ENCODE data around the gene PPFIA1. TPM values are rescaled to one million over a fixed set of nuclear protein-coding genes. Genes with fewer than 3 reads are reported as not detected.
"Not testable (repeated sequence)": the region's sequence is repeated elsewhere in the genome, so short reads cannot be mapped to it uniquely, and the experiment has no call there.

PPFIA1 gene
- total RNA-seq, 1 donor from 2014 or later = 43.8 TPM

- DNase-seq (ENCODE audit: missing footprints) (no peak), ATAC-seq (no peak)
- intact Hi-C loops (cut with DNase I) = no loop called here
Measured at GRCh38 chr11:70371241-70371640, 100.8 kb downstream of the PPFIA1 start.

GRCh38 chr11:70372076-70372475 lies 101.6 kb downstream of the PPFIA1 start:
- ATAC-seq (no peak), DNase-seq (ENCODE audit: missing footprints) (no peak)
- intact Hi-C loops (cut with DNase I) = no loop called here

GRCh38 chr11:70376621-70377020 lies 106.1 kb downstream of the PPFIA1 start:
- intact Hi-C loops (cut with DNase I) = no loop called here
- DNase-seq (ENCODE audit: missing footprints) = no peak
- ATAC-seq = no peak

GRCh38 chr11:70377645-70378044 lies 107.2 kb downstream of the PPFIA1 start:
- intact Hi-C loops (cut with DNase I) = no loop called here
- no peak for ATAC-seq
- DNase-seq (ENCODE audit: missing footprints) = no peak

- intact Hi-C loops (cut with DNase I) = no loop called here
Measured at GRCh38 chr11:70378506-70379134, 108.1 kb downstream of the PPFIA1 start.

GRCh38 chr11:70381350-70381749 lies 110.9 kb downstream of the PPFIA1 start:
- DNase-seq (ENCODE audit: missing footprints) (no peak), ATAC-seq (no peak)
- intact Hi-C loops (cut with DNase I) = no loop called here

More at GRCh38 chr11:70378506-70379134, 108.1 kb downstream of the PPFIA1 start:
- DNase-seq (ENCODE audit: missing footprints) = no peak
- ATAC-seq = no peak

GRCh38 chr11:70381872-70382861 lies 111.7 kb downstream of the PPFIA1 start:
- ATAC-seq (no peak), DNase-seq (ENCODE audit: missing footprints) (no peak)

GRCh38 chr11:70383664-70384565 lies 113.4 kb downstream of the PPFIA1 start:
- ATAC-seq (no peak), DNase-seq (ENCODE audit: missing footprints) (no peak)
- intact Hi-C loops (cut with DNase I) = no loop called here

More at GRCh38 chr11:70381872-70382861, 111.7 kb downstream of the PPFIA1 start:
- intact Hi-C loops (cut with DNase I) = no loop called here

- ATAC-seq = peak; percentile 23
- intact Hi-C loops (cut with DNase I) = no loop called here
Measured at GRCh38 chr11:70384566-70385152, 114.2 kb downstream of the PPFIA1 start.

GRCh38 chr11:70387564-70387963 lies 117.1 kb downstream of the PPFIA1 start:
- no peak for ATAC-seq
- no peak for DNase-seq (ENCODE audit: missing footprints)
- intact Hi-C loops (cut with DNase I) = no loop called here

More at GRCh38 chr11:70384566-70385152, 114.2 kb downstream of the PPFIA1 start:
- DNase-seq (ENCODE audit: missing footprints) = no peak

- no peak for ATAC-seq
- DNase-seq (ENCODE audit: missing footprints) = no peak
- intact Hi-C loops (cut with DNase I) = no loop called here
Measured at GRCh38 chr11:70389201-70389600, 118.7 kb downstream of the PPFIA1 start.

GRCh38 chr11:70390882-70391281 lies 120.4 kb downstream of the PPFIA1 start:
- ATAC-seq; intact Hi-C loops (cut with DNase I); DNase-seq (ENCODE audit: missing footprints): not testable (repeated sequence)

GRCh38 chr11:70394211-70394950 lies 123.9 kb downstream of the PPFIA1 start:
- no peak for ATAC-seq
- DNase-seq (ENCODE audit: missing footprints) = no peak
- intact Hi-C loops (cut with DNase I) = no loop called here

- DNase-seq (ENCODE audit: missing footprints) (no peak), ATAC-seq (no peak)
- intact Hi-C loops (cut with DNase I) = loop anchor here (5.0 kb wide), 1 partner anchor 65 kb away; no protein-coding TSS in a partner anchor
Measured at GRCh38 chr11:70397336-70397982, 127.0 kb downstream of the PPFIA1 start.

GRCh38 chr11:70397983-70398833 lies 127.7 kb downstream of the PPFIA1 start, which contains the start of gene CTTN:
Gene CTTN, plus strand, starts transcription at chr11:70398529. Its CDS starts 8,769 bp downstream, at chr11:70407298.
- ATAC-seq (peak; percentile 90), DNase-seq (ENCODE audit: missing footprints) (peak; percentile 90)
- intact Hi-C loops (cut with DNase I) = loop anchor here (5.0 kb wide), 1 partner anchor 66 kb away; no protein-coding TSS in a partner anchor
